LNCAP (cell line): ENCODE results near the gene FBXO46.

Source experiments
- CTCF ChIP-seq: fragments of 450-650 bp; IDR thresholded peaks from 2 replicates; pipeline ENCODE4 v1.5.1; 2017; ENCODE audit warnings: mild to moderate bottlenecking

The FBXO46 gene

GRCh38 chr19:45729800-45730290 lies 851 bp downstream of the FBXO46 start:
- no peak for TF ChIP-seq CTCF

- no peak for TF ChIP-seq CTCF
These were observed 12.6 kb downstream of the FBXO46 start for GRCh38 chr19:45717983-45718650.

- TF ChIP-seq CTCF: no peak
These were observed 13.3 kb downstream of the FBXO46 start for GRCh38 chr19:45717131-45717982.

GRCh38 chr19:45716359-45717130 lies 14.2 kb downstream of the FBXO46 start:
- TF ChIP-seq CTCF: no peak

GRCh38 chr19:45715139-45715538 lies 15.6 kb downstream of the FBXO46 start:
- TF ChIP-seq CTCF: no peak

- TF ChIP-seq CTCF: no peak
These were observed 17.6 kb downstream of the FBXO46 start for GRCh38 chr19:45713141-45713540.

- TF ChIP-seq CTCF: no peak
These were observed 18.0 kb downstream of the FBXO46 start for GRCh38 chr19:45712699-45713067.
